ENCODE measurements around the gene RETREG2. TPM values are rescaled to one million over a fixed set of nuclear protein-coding genes. Genes with fewer than 3 reads are reported as not detected.

Gene RETREG2
- total RNA-seq, 2 donors from 2014 or later, result 94.4 to 116 TPM

Other genes with a start within 250 kb of the RETREG2 start
- gene CDK5R2, start 218.6 kb upstream of the RETREG2 start, total RNA-seq, result under 1 TPM; 0.30 to 0.56 TPM
- gene FEV, start 193.1 kb upstream of the RETREG2 start, total RNA-seq, result 1 to 10 TPM; 2.9 to 6.5 TPM
- 1 to 10 TPM; 3.4 to 5.5 TPM for gene CRYBA2, start 184.9 kb upstream of the RETREG2 start, total RNA-seq
- 1 to 10 TPM in 1 of 2 donors, under 1 TPM in 1; 0.05 to 1.6 TPM for gene CFAP65, start 136.8 kb upstream of the RETREG2 start, total RNA-seq
- 100 to 1,000 TPM in 1 of 2 donors, 10 to 100 TPM in 1; 82.2 to 103 TPM for gene IHH, start 117.4 kb upstream of the RETREG2 start, total RNA-seq
- gene NHEJ1, start 17.5 kb upstream of the RETREG2 start, total RNA-seq, result 10 to 100 TPM; 30.7 to 51.1 TPM
- gene SLC23A3, start 8.2 kb upstream of the RETREG2 start, total RNA-seq, result 10 to 100 TPM in 1 of 2 donors, 1 to 10 TPM in 1; 4.7 to 13.8 TPM
- 10 to 100 TPM; 80.7 to 98.2 TPM for gene CNPPD1, start 1.4 kb upstream of the RETREG2 start, total RNA-seq
- gene ZFAND2B, start 28.5 kb downstream of the RETREG2 start, total RNA-seq, result 10 to 100 TPM; 65.5 to 74.6 TPM
- 10 to 100 TPM; 16.9 to 27.1 TPM for gene ABCB6, start 40.7 kb downstream of the RETREG2 start, total RNA-seq
- gene ATG9A, start 51.4 kb downstream of the RETREG2 start, total RNA-seq, result 10 to 100 TPM; 56.4 to 63.8 TPM
- gene ANKZF1, start 51.5 kb downstream of the RETREG2 start, total RNA-seq, result 10 to 100 TPM; 56.7 to 67.1 TPM
- gene GLB1L, start 67.2 kb downstream of the RETREG2 start, total RNA-seq, result 1 to 10 TPM; 2.1 to 2.5 TPM
- gene STK16, start 67.2 kb downstream of the RETREG2 start, total RNA-seq, result 10 to 100 TPM; 30.1 to 35.8 TPM
- not detected for gene TUBA4B, start 75.0 kb downstream of the RETREG2 start, total RNA-seq
- 100 to 1,000 TPM in 1 of 2 donors, 10 to 100 TPM in 1; 68.4 to 149 TPM for gene TUBA4A, start 75.6 kb downstream of the RETREG2 start, total RNA-seq
- gene DNAJB2, start 101.1 kb downstream of the RETREG2 start, total RNA-seq, result 10 to 100 TPM; 65.8 to 71.1 TPM
- gene PTPRN, start 131.1 kb downstream of the RETREG2 start, total RNA-seq, result 1 to 10 TPM; 1.9 to 2.0 TPM
- gene RESP18, start 154.5 kb downstream of the RETREG2 start, total RNA-seq, result not detected
- 10 to 100 TPM; 96.1 to 96.7 TPM for gene DNPEP, start 209.6 kb downstream of the RETREG2 start, total RNA-seq
- gene DES, start 240.1 kb downstream of the RETREG2 start, total RNA-seq, result 100 to 1,000 TPM in 1 of 2 donors, 10 to 100 TPM in 1; 24.0 to 917 TPM

All from colonic mucosa (tissue), 2 donors.